ENCODE data around the gene KIAA0930.

DNA sequence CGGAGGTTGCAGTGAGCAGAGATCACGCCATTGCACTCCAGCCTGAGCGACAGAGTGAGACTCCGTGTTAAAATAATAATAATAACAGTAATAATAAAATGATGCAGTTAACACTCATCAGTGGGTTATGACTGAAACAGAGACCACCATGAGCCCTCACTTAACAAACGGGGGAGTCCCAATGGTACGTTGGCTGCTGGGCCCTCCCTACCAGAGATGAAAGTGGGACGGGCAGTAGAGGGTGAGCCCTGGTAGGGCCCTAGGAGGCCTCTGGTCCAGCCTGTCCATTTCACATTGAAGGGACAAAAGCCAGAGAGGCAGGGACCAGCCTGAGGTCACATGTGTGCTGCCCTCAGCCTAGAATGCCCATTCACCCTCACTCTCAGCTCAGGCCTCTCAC, 13.7 kb upstream of the KIAA0930 start:
- no peak for TF ChIP-seq POLR2A (IDR thresholded peaks at IDR 0.05)
- TF ChIP-seq, protein P1, sequence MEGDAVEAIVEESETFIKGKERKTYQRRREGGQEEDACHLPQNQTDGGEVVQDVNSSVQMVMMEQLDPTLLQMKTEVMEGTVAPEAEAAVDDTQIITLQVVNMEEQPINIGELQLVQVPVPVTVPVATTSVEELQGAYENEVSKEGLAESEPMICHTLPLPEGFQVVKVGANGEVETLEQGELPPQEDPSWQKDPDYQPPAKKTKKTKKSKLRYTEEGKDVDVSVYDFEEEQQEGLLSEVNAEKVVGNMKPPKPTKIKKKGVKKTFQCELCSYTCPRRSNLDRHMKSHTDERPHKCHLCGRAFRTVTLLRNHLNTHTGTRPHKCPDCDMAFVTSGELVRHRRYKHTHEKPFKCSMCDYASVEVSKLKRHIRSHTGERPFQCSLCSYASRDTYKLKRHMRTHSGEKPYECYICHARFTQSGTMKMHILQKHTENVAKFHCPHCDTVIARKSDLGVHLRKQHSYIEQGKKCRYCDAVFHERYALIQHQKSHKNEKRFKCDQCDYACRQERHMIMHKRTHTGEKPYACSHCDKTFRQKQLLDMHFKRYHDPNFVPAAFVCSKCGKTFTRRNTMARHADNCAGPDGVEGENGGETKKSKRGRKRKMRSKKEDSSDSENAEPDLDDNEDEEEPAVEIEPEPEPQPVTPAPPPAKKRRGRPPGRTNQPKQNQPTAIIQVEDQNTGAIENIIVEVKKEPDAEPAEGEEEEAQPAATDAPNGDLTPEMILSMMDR (IDR thresholded peaks at IDR 0.05 in 8 of 11, conservative IDR thresholded peaks at IDR 0.05 in 3 of 11) = no peak

Data from spleen (tissue), 7 donors.